HEK293 (cell line): ENCODE data around the gene COBL.

ENCODE experiments used
- CTCF ChIA-PET: fragments of 350-600 bp; formaldehyde crosslinking; extraction: SDS; loops from one replicate; lab custom pipeline; 2021; ENCODE audit warnings: antibody characterized with exemption; lab: Yijun Ruan, JAX
- POLR2A ChIA-PET: fragments of 300-600 bp; formaldehyde crosslinking; extraction: SDS; loops from one replicate; lab custom pipeline; 2020; ENCODE audit warnings: antibody characterized with exemption, inconsistent platforms; lab: Yijun Ruan, JAX
- H3K27ac ChIP-seq: fragments of 200-500 bp; sonication (Bioruptor generic); 2 replicates; pipeline ENCODE4 v1.5.1; 2014; ENCODE audit warnings: low read depth, low read length, control low read depth, inconsistent platforms; ENCODE audit errors: extremely low read depth
- H3K36me3 ChIP-seq, 2 experiments: fragments of 200-500 bp in 1 of 2; sonication (Bioruptor generic) in 1 of 2; 1 replicate in 1 of 2; 2 replicates in 1 of 2; pipeline ENCODE4 v1.5.1; 2014 to 2017; ENCODE audit warnings: inconsistent platforms in 2 of 2, low read length in 2 of 2; ENCODE audit not compliant: control insufficient read depth in 2 of 2, insufficient read depth in 1 of 2
- H3K4me1 ChIP-seq: fragments of 200-500 bp; sonication (Bioruptor generic); 2 replicates; pipeline ENCODE4 v1.5.1; 2014; ENCODE audit warnings: mild to moderate bottlenecking, low read length, inconsistent platforms; ENCODE audit not compliant: control insufficient read depth, insufficient read depth
- H3K4me3 ChIP-seq: 2 replicates; pipeline ENCODE4 v1.5.1; 2011; ENCODE audit warnings: low read depth, mild to moderate bottlenecking, control low read depth, low read length, moderate library complexity
- H3K9me3 ChIP-seq: fragments of 200-500 bp; sonication (Bioruptor generic); 2 replicates; pipeline ENCODE4 v1.5.1; 2014; ENCODE audit warnings: low read depth, low read length, inconsistent platforms; ENCODE audit not compliant: control insufficient read depth, insufficient read depth
- AEBP2 ChIP-seq: fragments of 450-650 bp; formaldehyde crosslinking; IDR thresholded peaks from 2 replicates; pipeline ENCODE4 v1.5.1; 2016; ENCODE audit warnings: missing biosample characterization, missing genetic modification characterization, borderline replicate concordance
- HOXA7 ChIP-seq: sonication (generic); formaldehyde crosslinking; IDR thresholded peaks from 2 replicates; pipeline ENCODE4 v1.8.1; 2022; ENCODE audit warnings: missing genetic modification reagents, borderline replicate concordance
- KLF9 ChIP-seq: fragments of 450-650 bp; formaldehyde crosslinking; IDR thresholded peaks from 2 replicates; pipeline ENCODE4 v1.5.1; 2016; ENCODE audit warnings: missing biosample characterization, missing genetic modification characterization, low read depth
- MZF1 ChIP-seq: fragments of 450-650 bp; formaldehyde crosslinking; IDR thresholded peaks from 2 replicates; pipeline ENCODE4 v1.5.1; 2017; ENCODE audit warnings: missing biosample characterization, missing genetic modification characterization, borderline replicate concordance
- PBX3 ChIP-seq: sonication (generic); formaldehyde crosslinking; IDR thresholded peaks from 2 replicates; pipeline ENCODE4 v1.8.1; 2022; ENCODE audit warnings: mild to moderate bottlenecking, moderate library complexity, missing genetic modification reagents
- ZNF155 ChIP-seq: fragments of 450-650 bp; formaldehyde crosslinking; IDR thresholded peaks from 2 replicates; pipeline ENCODE4 v1.5.1; 2016; ENCODE audit warnings: missing biosample characterization, missing genetic modification characterization
- ZNF26 ChIP-seq: fragments of 450-650 bp; formaldehyde crosslinking; IDR thresholded peaks from 2 replicates; pipeline ENCODE4 v1.5.1; 2016; ENCODE audit warnings: missing biosample characterization, missing genetic modification characterization
- ZNF530 ChIP-seq: fragments of 450-650 bp; formaldehyde crosslinking; IDR thresholded peaks from 2 replicates; pipeline ENCODE4 v1.5.1; 2016; ENCODE audit warnings: low read depth, missing biosample characterization, missing genetic modification characterization
- ZNF580 ChIP-seq: fragments of 450-650 bp; formaldehyde crosslinking; IDR thresholded peaks from 2 replicates; pipeline ENCODE4 v1.5.1; 2016; ENCODE audit warnings: missing biosample characterization, missing genetic modification characterization
- ZNF585B ChIP-seq: fragments of 450-650 bp; formaldehyde crosslinking; IDR thresholded peaks from 2 replicates; pipeline ENCODE4 v1.5.1; 2016; ENCODE audit warnings: missing biosample characterization, missing genetic modification characterization
- ZNF701 ChIP-seq: fragments of 450-650 bp; formaldehyde crosslinking; IDR thresholded peaks from 2 replicates; pipeline ENCODE4 v1.5.1; 2016; ENCODE audit warnings: missing biosample characterization, missing genetic modification characterization
- ZNF843 ChIP-seq: fragments of 450-650 bp; formaldehyde crosslinking; IDR thresholded peaks from 2 replicates; pipeline ENCODE4 v1.5.1; 2016; ENCODE audit warnings: missing biosample characterization, missing genetic modification characterization
- ZXDB ChIP-seq: fragments of 450-650 bp; formaldehyde crosslinking; IDR thresholded peaks from 2 replicates; pipeline ENCODE4 v1.5.1; 2016; ENCODE audit warnings: missing biosample characterization, missing genetic modification characterization
- TF ChIP-seq, protein P1 (sequence below): fragments of 450-650 bp; formaldehyde crosslinking; IDR thresholded peaks from 2 replicates; pipeline ENCODE4 v1.5.1; 2016; ENCODE audit warnings: missing biosample characterization, missing genetic modification characterization

The COBL gene

GRCh38 chr7:51121036-51121790 is 195.4 kb downstream of the COBL start:
- Histone ChIP-seq H3K4me3 (no peak overlapping the region), H3K4me1 (no peaks in the 10 kb centered on the region), H3K9me3 (no peaks in the 10 kb centered on the region), H3K36me3 (no peaks in the 10 kb centered on the region), H3K27ac (no peak overlapping the region)
- CTCF ChIA-PET: no interaction called here
- POLR2A ChIA-PET: no interaction called here
- no peak for TF ChIP-seq ZNF26 (tag by site-specific recombination)

DNA sequence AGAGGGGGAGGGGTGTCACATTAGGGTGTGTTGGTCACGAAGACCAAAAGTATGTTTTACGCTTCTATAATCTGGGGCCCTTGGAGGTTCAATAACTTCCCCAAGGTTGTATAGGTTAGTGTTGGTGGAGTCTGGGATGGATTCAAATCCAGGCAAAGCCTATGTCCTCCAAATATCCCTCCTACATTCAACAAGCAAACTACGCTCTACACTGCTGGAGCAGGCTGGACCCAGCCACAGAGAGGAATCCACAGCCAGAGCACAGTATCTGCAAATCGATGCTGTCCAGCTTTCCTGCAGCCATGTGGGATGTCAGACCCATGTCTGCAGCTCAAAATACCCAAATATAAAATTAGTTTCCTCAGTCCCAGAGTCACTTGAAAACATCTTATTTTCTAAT is 198.0 kb downstream of the COBL start:
- no peaks in the 10 kb centered on the region for H3K4me1 ChIP-seq
- no peaks in the 10 kb centered on the region for H3K9me3 ChIP-seq
- POLR2A ChIA-PET: no interaction called here
- H3K27ac ChIP-seq: no peak overlapping the region
- H3K36me3 ChIP-seq: no peaks in the 10 kb centered on the region
- H3K4me3 ChIP-seq: no peak overlapping the region
- CTCF ChIA-PET: no interaction called here
- TF ChIP-seq ZNF580 (tag by site-specific recombination): no peak

DNA sequence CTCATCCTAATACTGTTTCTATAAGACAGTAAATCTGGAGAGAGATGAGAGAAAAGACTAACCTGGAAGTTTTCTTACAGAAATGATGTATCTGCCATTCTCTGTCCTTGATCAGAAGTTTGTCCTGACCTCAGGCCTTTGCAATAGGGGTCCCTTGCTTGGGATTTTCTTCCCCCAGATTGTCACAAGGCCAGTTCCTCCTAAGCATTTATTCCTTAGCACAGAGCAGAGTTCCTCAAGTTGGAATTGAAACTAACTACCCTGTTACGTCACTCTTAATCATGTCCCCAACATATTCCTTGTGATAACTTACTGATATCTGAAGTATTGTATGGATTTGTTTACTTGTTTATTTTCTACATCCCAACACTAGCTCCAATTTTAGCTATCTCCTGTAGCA is 202.1 kb downstream of the COBL start:
- TF ChIP-seq MZF1 (no peak), PBX3 (CRISPR knock-in tag) (no peak), ZNF585B (no peak), HOXA7 (no peak), ZNF530 (tag by site-specific recombination) (no peak), ZNF843 (no peak), AEBP2 (no peak), ZNF701 (no peak), ZXDB (tag by site-specific recombination) (no peak), ZNF155 (tag by site-specific recombination) (no peak), ZNF26 (tag by site-specific recombination) (no peak), KLF9 (tag by site-specific recombination) (no peak)
- TF ChIP-seq, protein P1, sequence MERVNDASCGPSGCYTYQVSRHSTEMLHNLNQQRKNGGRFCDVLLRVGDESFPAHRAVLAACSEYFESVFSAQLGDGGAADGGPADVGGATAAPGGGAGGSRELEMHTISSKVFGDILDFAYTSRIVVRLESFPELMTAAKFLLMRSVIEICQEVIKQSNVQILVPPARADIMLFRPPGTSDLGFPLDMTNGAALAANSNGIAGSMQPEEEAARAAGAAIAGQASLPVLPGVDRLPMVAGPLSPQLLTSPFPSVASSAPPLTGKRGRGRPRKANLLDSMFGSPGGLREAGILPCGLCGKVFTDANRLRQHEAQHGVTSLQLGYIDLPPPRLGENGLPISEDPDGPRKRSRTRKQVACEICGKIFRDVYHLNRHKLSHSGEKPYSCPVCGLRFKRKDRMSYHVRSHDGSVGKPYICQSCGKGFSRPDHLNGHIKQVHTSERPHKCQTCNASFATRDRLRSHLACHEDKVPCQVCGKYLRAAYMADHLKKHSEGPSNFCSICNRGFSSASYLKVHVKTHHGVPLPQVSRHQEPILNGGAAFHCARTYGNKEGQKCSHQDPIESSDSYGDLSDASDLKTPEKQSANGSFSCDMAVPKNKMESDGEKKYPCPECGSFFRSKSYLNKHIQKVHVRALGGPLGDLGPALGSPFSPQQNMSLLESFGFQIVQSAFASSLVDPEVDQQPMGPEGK: no peak
- H3K9me3 ChIP-seq: no peaks in the 10 kb centered on the region
- no peaks in the 10 kb centered on the region for H3K36me3 ChIP-seq
- H3K27ac ChIP-seq: no peak overlapping the region
- POLR2A ChIA-PET: no interaction called here
- CTCF ChIA-PET: no interaction called here
- no peak overlapping the region for H3K4me3 ChIP-seq
- no peaks in the 10 kb centered on the region for H3K4me1 ChIP-seq
